ENCODE results near the gene MTREX.

Gene MTREX

GRCh38 chr5:55407059-55407684 is 99.4 kb downstream of the MTREX start:
- Histone ChIP-seq H3K36me3 (ENCODE audit: insufficient read depth, low read length) (peaks cover 13% of the 10 kb centered on the region), H3K4me1 (ENCODE audit: control insufficient read depth, insufficient read depth, low read length, unreplicated experiment) (peaks cover 6% of the 10 kb centered on the region), H3K27me3 (ENCODE audit: insufficient read depth, low read length) (no peaks in the 10 kb centered on the region), H3K79me2 (ENCODE audit: control insufficient read depth, insufficient read depth, low read length, unreplicated experiment) (no peaks in the 10 kb centered on the region), H3K4me3 (ENCODE audit: low read depth, low read length) (no peak overlapping the region), H3K27ac (ENCODE audit: low read depth, low read length) (no peak overlapping the region), H2AFZ (ENCODE audit: low read length, unreplicated experiment) (no peak overlapping the region)

DNA sequence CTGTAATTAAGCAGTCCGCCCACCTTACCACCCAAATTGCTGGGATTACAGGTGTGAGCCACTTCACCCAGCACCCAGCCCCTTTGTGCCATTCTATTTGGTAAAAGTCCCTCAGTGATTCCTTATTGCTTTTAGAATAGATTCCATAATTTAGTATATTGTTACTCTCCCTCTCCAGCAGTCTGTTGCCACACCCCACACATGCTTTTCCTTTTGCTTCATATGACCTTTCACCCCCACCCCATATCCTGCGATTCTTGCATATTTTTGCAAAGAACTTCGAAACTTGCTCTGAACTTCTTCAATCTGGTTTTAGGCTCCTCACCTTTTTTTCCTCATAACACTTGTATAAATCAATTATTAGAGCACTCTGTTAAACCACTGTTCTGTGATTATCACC is 100.2 kb downstream of the MTREX start:
- no peak overlapping the region for H3K27ac ChIP-seq (ENCODE audit: low read depth, low read length)
- H2AFZ ChIP-seq (ENCODE audit: low read length, unreplicated experiment) = no peak overlapping the region
- H3K4me1 ChIP-seq (ENCODE audit: control insufficient read depth, insufficient read depth, low read length, unreplicated experiment) = peaks cover 6% of the 10 kb centered on the region
- H3K36me3 ChIP-seq (ENCODE audit: insufficient read depth, low read length) = peaks cover 11% of the 10 kb centered on the region
- no peaks in the 10 kb centered on the region for H3K27me3 ChIP-seq (ENCODE audit: insufficient read depth, low read length)
- H3K79me2 ChIP-seq (ENCODE audit: control insufficient read depth, insufficient read depth, low read length, unreplicated experiment) = no peaks in the 10 kb centered on the region
- no peak overlapping the region for H3K4me3 ChIP-seq (ENCODE audit: low read depth, low read length)

DNA sequence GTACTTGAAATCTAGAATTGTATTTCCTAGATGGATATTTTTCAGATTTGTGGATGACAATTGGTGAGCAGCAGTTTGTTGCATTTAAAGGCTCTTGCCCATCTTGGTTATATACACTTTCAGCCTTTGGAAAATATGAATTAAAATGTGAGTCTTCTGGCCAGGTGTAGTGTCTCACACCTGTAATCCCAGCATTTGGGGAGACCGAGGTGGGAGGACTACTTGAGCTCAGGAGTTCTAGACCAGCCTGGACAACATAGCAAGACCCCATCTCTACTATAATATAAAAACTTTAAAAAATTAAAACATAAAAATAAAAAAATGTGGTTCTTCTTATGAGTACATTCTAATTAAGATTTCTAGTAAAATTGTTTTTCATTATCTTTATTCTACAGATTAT is 102.0 kb downstream of the MTREX start:
- no peak overlapping the region for H3K27ac ChIP-seq (ENCODE audit: low read depth, low read length)
- H3K79me2 ChIP-seq (ENCODE audit: control insufficient read depth, insufficient read depth, low read length, unreplicated experiment) = no peaks in the 10 kb centered on the region
- no peak overlapping the region for H2AFZ ChIP-seq (ENCODE audit: low read length, unreplicated experiment)
- H3K36me3 ChIP-seq (ENCODE audit: insufficient read depth, low read length) = peaks cover 12% of the 10 kb centered on the region
- H3K4me1 ChIP-seq (ENCODE audit: control insufficient read depth, insufficient read depth, low read length, unreplicated experiment) = peaks cover 6% of the 10 kb centered on the region
- H3K27me3 ChIP-seq (ENCODE audit: insufficient read depth, low read length) = no peaks in the 10 kb centered on the region
- no peak overlapping the region for H3K4me3 ChIP-seq (ENCODE audit: low read depth, low read length)

GRCh38 chr5:55410845-55411244 is 103.1 kb downstream of the MTREX start:
- peaks cover 6% of the 10 kb centered on the region for H3K4me1 ChIP-seq (ENCODE audit: control insufficient read depth, insufficient read depth, low read length, unreplicated experiment)
- no peaks in the 10 kb centered on the region for H3K79me2 ChIP-seq (ENCODE audit: control insufficient read depth, insufficient read depth, low read length, unreplicated experiment)
- H3K36me3 ChIP-seq (ENCODE audit: insufficient read depth, low read length) = peaks cover 12% of the 10 kb centered on the region
- H2AFZ ChIP-seq (ENCODE audit: low read length, unreplicated experiment) = no peak overlapping the region
- H3K27me3 ChIP-seq (ENCODE audit: insufficient read depth, low read length) = no peaks in the 10 kb centered on the region
- H3K4me3 ChIP-seq (ENCODE audit: low read depth, low read length) = no peak overlapping the region
- no peak overlapping the region for H3K27ac ChIP-seq (ENCODE audit: low read depth, low read length)

DNA sequence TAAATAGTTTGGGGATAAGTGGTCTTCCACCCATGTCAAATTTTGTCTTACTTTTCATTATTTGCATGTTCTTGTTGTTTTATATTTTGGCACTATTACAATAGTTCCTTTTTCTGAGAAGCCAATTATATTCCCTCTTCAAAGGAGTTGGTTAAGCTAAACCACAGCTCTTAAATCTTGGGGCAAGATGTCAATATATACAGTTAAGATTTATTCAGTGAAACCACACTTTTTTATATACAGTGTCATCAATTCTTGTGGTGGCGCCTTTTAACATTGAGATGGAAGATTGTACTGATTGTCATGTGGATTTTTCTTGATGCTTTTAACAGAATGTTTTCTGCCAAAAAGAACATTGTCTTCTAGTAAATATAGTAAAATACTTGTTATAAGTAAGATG is 104.1 kb downstream of the MTREX start:
- H3K4me1 ChIP-seq (ENCODE audit: control insufficient read depth, insufficient read depth, low read length, unreplicated experiment) = peaks cover 6% of the 10 kb centered on the region
- H3K27me3 ChIP-seq (ENCODE audit: insufficient read depth, low read length) = no peaks in the 10 kb centered on the region
- H3K79me2 ChIP-seq (ENCODE audit: control insufficient read depth, insufficient read depth, low read length, unreplicated experiment) = no peaks in the 10 kb centered on the region
- H2AFZ ChIP-seq (ENCODE audit: low read length, unreplicated experiment) = no peak overlapping the region
- H3K27ac ChIP-seq (ENCODE audit: low read depth, low read length) = no peak overlapping the region
- H3K4me3 ChIP-seq (ENCODE audit: low read depth, low read length) = no peak overlapping the region
- H3K36me3 ChIP-seq (ENCODE audit: insufficient read depth, low read length) = peaks cover 8% of the 10 kb centered on the region

GRCh38 chr5:55413644-55414043 is 105.9 kb downstream of the MTREX start:
- Histone ChIP-seq H3K27me3 (ENCODE audit: insufficient read depth, low read length) (no peaks in the 10 kb centered on the region), H3K27ac (ENCODE audit: low read depth, low read length) (no peak overlapping the region), H2AFZ (ENCODE audit: low read length, unreplicated experiment) (no peak overlapping the region), H3K4me3 (ENCODE audit: low read depth, low read length) (no peak overlapping the region), H3K36me3 (ENCODE audit: insufficient read depth, low read length) (peaks cover 8% of the 10 kb centered on the region), H3K79me2 (ENCODE audit: control insufficient read depth, insufficient read depth, low read length, unreplicated experiment) (no peaks in the 10 kb centered on the region), H3K4me1 (ENCODE audit: control insufficient read depth, insufficient read depth, low read length, unreplicated experiment) (peaks cover 2% of the 10 kb centered on the region)

DNA sequence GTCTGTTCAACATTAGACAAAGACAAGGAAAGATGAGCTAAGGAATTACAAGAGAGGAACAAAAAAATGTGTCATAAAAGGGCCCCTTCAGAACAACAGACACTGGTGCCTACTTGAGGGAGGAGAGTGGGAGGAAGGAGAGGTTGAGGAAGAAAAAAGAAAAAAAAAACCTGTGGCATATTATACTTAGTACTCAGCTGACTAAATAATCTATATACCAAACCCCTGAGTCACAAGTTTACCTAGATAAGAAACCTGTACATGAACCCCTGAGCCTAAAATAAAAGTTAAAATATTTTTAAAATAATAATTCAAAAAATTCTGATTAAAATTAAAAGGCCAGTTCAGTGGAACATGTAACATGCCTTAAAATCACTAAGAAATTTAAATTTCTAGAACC is 107.3 kb downstream of the MTREX start:
- Histone ChIP-seq H3K4me1 (ENCODE audit: control insufficient read depth, insufficient read depth, low read length, unreplicated experiment) (peaks cover 15% of the 10 kb centered on the region), H3K79me2 (ENCODE audit: control insufficient read depth, insufficient read depth, low read length, unreplicated experiment) (no peaks in the 10 kb centered on the region), H3K27ac (ENCODE audit: low read depth, low read length) (no peak overlapping the region), H2AFZ (ENCODE audit: low read length, unreplicated experiment) (no peak overlapping the region), H3K36me3 (ENCODE audit: insufficient read depth, low read length) (peaks cover 8% of the 10 kb centered on the region), H3K4me3 (ENCODE audit: low read depth, low read length) (no peak overlapping the region), H3K27me3 (ENCODE audit: insufficient read depth, low read length) (no peaks in the 10 kb centered on the region)

- Histone ChIP-seq H3K4me3 (ENCODE audit: low read depth, low read length) (no peak overlapping the region), H3K79me2 (ENCODE audit: control insufficient read depth, insufficient read depth, low read length, unreplicated experiment) (no peaks in the 10 kb centered on the region), H3K27me3 (ENCODE audit: insufficient read depth, low read length) (no peaks in the 10 kb centered on the region), H3K4me1 (ENCODE audit: control insufficient read depth, insufficient read depth, low read length, unreplicated experiment) (peaks cover 22% of the 10 kb centered on the region), H3K36me3 (ENCODE audit: insufficient read depth, low read length) (peaks cover 14% of the 10 kb centered on the region), H3K27ac (ENCODE audit: low read depth, low read length) (no peak overlapping the region), H2AFZ (ENCODE audit: low read length, unreplicated experiment) (no peak overlapping the region)
Measured at GRCh38 chr5:55416306-55416705, 108.5 kb downstream of the MTREX start.

- Histone ChIP-seq H3K4me3 (ENCODE audit: low read depth, low read length) (no peak overlapping the region), H3K79me2 (ENCODE audit: control insufficient read depth, insufficient read depth, low read length, unreplicated experiment) (no peaks in the 10 kb centered on the region), H3K27me3 (ENCODE audit: insufficient read depth, low read length) (no peaks in the 10 kb centered on the region), H3K4me1 (ENCODE audit: control insufficient read depth, insufficient read depth, low read length, unreplicated experiment) (peaks cover 22% of the 10 kb centered on the region), H2AFZ (ENCODE audit: low read length, unreplicated experiment) (no peak overlapping the region), H3K27ac (ENCODE audit: low read depth, low read length) (no peak overlapping the region), H3K36me3 (ENCODE audit: insufficient read depth, low read length) (peaks cover 29% of the 10 kb centered on the region)
Measured at GRCh38 chr5:55418994-55419968, 111.5 kb downstream of the MTREX start.

- no peak overlapping the region for H3K27ac ChIP-seq (ENCODE audit: low read depth, low read length)
- H3K27me3 ChIP-seq (ENCODE audit: insufficient read depth, low read length) = no peaks in the 10 kb centered on the region
- H2AFZ ChIP-seq (ENCODE audit: low read length, unreplicated experiment) = no peak overlapping the region
- H3K79me2 ChIP-seq (ENCODE audit: control insufficient read depth, insufficient read depth, low read length, unreplicated experiment) = no peaks in the 10 kb centered on the region
- H3K4me1 ChIP-seq (ENCODE audit: control insufficient read depth, insufficient read depth, low read length, unreplicated experiment) = peaks cover 22% of the 10 kb centered on the region
- no peak overlapping the region for H3K4me3 ChIP-seq (ENCODE audit: low read depth, low read length)
- peaks cover 39% of the 10 kb centered on the region for H3K36me3 ChIP-seq (ENCODE audit: insufficient read depth, low read length)
Measured at GRCh38 chr5:55421074-55421529, 113.3 kb downstream of the MTREX start.

DNA sequence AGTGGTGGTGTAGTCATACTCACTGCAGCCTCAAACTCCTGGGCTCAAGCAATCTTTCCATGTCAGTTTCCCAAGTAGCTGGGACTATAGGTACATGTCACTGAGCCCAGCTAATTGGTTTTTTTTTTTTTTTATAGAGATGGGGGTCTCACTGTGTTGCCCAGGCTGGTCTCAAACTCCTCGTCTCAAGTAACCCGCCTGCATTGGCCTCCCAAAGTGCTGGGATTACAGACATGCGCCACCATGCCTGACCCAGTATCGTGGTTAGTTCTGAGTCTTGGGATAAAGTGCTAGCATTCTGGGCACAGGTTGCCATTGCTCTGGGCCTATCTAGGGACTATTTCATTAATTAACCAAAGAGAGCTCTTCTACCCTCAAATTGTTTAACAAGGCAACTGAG is 118.7 kb downstream of the MTREX start:
- Histone ChIP-seq H3K4me3 (ENCODE audit: low read depth, low read length) (no peak overlapping the region), H3K4me1 (ENCODE audit: control insufficient read depth, insufficient read depth, low read length, unreplicated experiment) (no peaks in the 10 kb centered on the region), H3K27ac (ENCODE audit: low read depth, low read length) (no peak overlapping the region), H3K36me3 (ENCODE audit: insufficient read depth, low read length) (peaks cover 71% of the 10 kb centered on the region), H2AFZ (ENCODE audit: low read length, unreplicated experiment) (no peak overlapping the region), H3K27me3 (ENCODE audit: insufficient read depth, low read length) (no peaks in the 10 kb centered on the region), H3K79me2 (ENCODE audit: control insufficient read depth, insufficient read depth, low read length, unreplicated experiment) (peaks cover 9% of the 10 kb centered on the region)
